Hindlimb muscle (tissue), 1 donor: ENCODE data around the gene ADAM29. TPM values are rescaled to one million over a fixed set of nuclear protein-coding genes. Genes with fewer than 3 reads are reported as not detected.
"Not testable (repeated sequence)": the region's sequence is repeated elsewhere in the genome, so short reads cannot be mapped to it uniquely, and the experiment has no call there.

Experiments
- DNase-seq: peaks from one replicate; pipeline ENCODE4 v3.0.0-alpha.2; 2013
- polyA plus RNA-seq: library from polyadenylated mRNA; unstranded; fragments of 120-200 nt; gene quantifications from one replicate; pipeline ENCODE4 v1.2.1, GENCODE V29; 2013; ENCODE audit not compliant: insufficient read length

ADAM29 gene
- polyA plus RNA-seq, 1 donor, result not detected

GRCh38 chr4:174972911-174973310 lies 54.8 kb downstream of the ADAM29 start:
- no peak for DNase-seq

GRCh38 chr4:174973336-174973735 lies 55.2 kb downstream of the ADAM29 start:
- DNase-seq, result no peak

GRCh38 chr4:174983128-174983750 lies 65.1 kb downstream of the ADAM29 start:
- no peak for DNase-seq

GRCh38 chr4:174983870-174984269 lies 65.7 kb downstream of the ADAM29 start:
- not testable (repeated sequence) for DNase-seq

- DNase-seq, result no peak
Measured at GRCh38 chr4:174989791-174990190, 71.6 kb downstream of the ADAM29 start.

GRCh38 chr4:174993916-174994315 lies 75.8 kb downstream of the ADAM29 start:
- no peak for DNase-seq

- DNase-seq, result no peak
Measured at GRCh38 chr4:174996079-174996478, 77.9 kb downstream of the ADAM29 start.

- DNase-seq, result no peak
Measured at GRCh38 chr4:174999407-174999806, 81.2 kb downstream of the ADAM29 start.

GRCh38 chr4:175017751-175018150 lies 99.6 kb downstream of the ADAM29 start:
- DNase-seq, result no peak

GRCh38 chr4:175019447-175019846 lies 101.3 kb downstream of the ADAM29 start:
- not testable (repeated sequence) for DNase-seq

Other genes starting within 250 kb of the ADAM29 start
- not detected for gene GLRA3, start 89.1 kb upstream of the ADAM29 start, polyA plus RNA-seq